ENCODE data around the gene TRIM31. TPM values are rescaled to one million over a fixed set of nuclear protein-coding genes. Genes with fewer than 3 reads are reported as not detected.
A peak's percentile ranks its signal among the peaks of the same experiment; 100 is the strongest.

TRIM31 gene
- total RNA-seq, 2 experiments from 2014 or later: not detected

- peak; percentile 72 for DNase-seq
- H3K27ac Mint-ChIP-seq: no peak overlapping the region
- ChIA-PET CTCF (interaction anchor here (0.6 to 6.3 kb wide), 20 partner anchors 8 to 448 kb away, joined by 3 to 186 read pairs (median 4); partner anchors contain the start of genes POLR1H, PPP1R11, TRIM15 and TRIM26), POLR2A (interaction anchor here (0.9 to 3.6 kb wide), 7 partner anchors 28 to 224 kb away, joined by 3 to 27 read pairs (median 5); partner anchors contain the start of genes POLR1H and PPP1R11)
- H3K9me3 Mint-ChIP-seq: no peaks in the 10 kb centered on the region
- H3K36me3 Mint-ChIP-seq (ENCODE audit: low read depth): no peaks in the 10 kb centered on the region
- H3K4me1 Mint-ChIP-seq: peaks cover 43% of the 10 kb centered on the region
- H3K4me3 Mint-ChIP-seq: peak overlapping the region; percentile 55
- H3K27me3 Mint-ChIP-seq: peaks cover 69% of the 10 kb centered on the region
These were observed 11.2 kb downstream of the TRIM31 start for GRCh38 chr6:30101444-30102413.

GRCh38 chr6:30100585-30101443, 12.1 kb downstream of the TRIM31 start:
- no peak overlapping the region for H3K27ac Mint-ChIP-seq
- no peaks in the 10 kb centered on the region for H3K9me3 Mint-ChIP-seq
- no peaks in the 10 kb centered on the region for H3K36me3 Mint-ChIP-seq (ENCODE audit: low read depth)
- H3K4me1 Mint-ChIP-seq: peaks cover 43% of the 10 kb centered on the region
- CTCF ChIA-PET: interaction anchor here (1.0 to 6.3 kb wide), 7 partner anchors 21 to 86 kb away, joined by 3 to 186 read pairs (median 6); partner anchors contain the start of gene PPP1R11
- peak; percentile 21 for DNase-seq
- POLR2A ChIA-PET: interaction anchor here (0.9 to 3.6 kb wide), 5 partner anchors 32 to 225 kb away, joined by 3 to 27 read pairs (median 5); partner anchors contain the start of genes POLR1H and PPP1R11
- peak overlapping the region; percentile 55 for H3K4me3 Mint-ChIP-seq
- peaks cover 75% of the 10 kb centered on the region for H3K27me3 Mint-ChIP-seq

GRCh38 chr6:30100154-30100553, 12.7 kb downstream of the TRIM31 start:
- Mint-ChIP-seq H3K4me1 (peaks cover 43% of the 10 kb centered on the region), H3K9me3 (no peaks in the 10 kb centered on the region), H3K27ac (no peak overlapping the region), H3K36me3 (ENCODE audit: low read depth) (no peaks in the 10 kb centered on the region), H3K4me3 (no peak overlapping the region), H3K27me3 (peaks cover 81% of the 10 kb centered on the region)
- no peak for DNase-seq
- ChIA-PET CTCF (no interaction called here), POLR2A (no interaction called here)

GRCh38 chr6:30097902-30098768, 14.8 kb downstream of the TRIM31 start:
- no peaks in the 10 kb centered on the region for H3K36me3 Mint-ChIP-seq (ENCODE audit: low read depth)

GRCh38 chr6:30096829-30097228, 16.1 kb downstream of the TRIM31 start:
- ChIA-PET CTCF (interaction anchor here (2.2 kb wide), 1 partner anchor 35 kb away, joined by 9 read pairs; no protein-coding TSS in a partner anchor), POLR2A (interaction anchor here (1.3 kb wide), 1 partner anchor 19 kb away, joined by 3 read pairs; no protein-coding TSS in a partner anchor)
- H3K27ac Mint-ChIP-seq: no peak overlapping the region
- no peak for DNase-seq
- peaks cover 26% of the 10 kb centered on the region for H3K4me1 Mint-ChIP-seq
- no peak overlapping the region for H3K4me3 Mint-ChIP-seq
- H3K27me3 Mint-ChIP-seq: peaks cover 87% of the 10 kb centered on the region
- no peaks in the 10 kb centered on the region for H3K9me3 Mint-ChIP-seq
- H3K36me3 Mint-ChIP-seq (ENCODE audit: low read depth): no peaks in the 10 kb centered on the region

More at GRCh38 chr6:30097902-30098768, 14.8 kb downstream of the TRIM31 start:
- no peaks in the 10 kb centered on the region for H3K9me3 Mint-ChIP-seq
- no peak for DNase-seq
- ChIA-PET CTCF (no interaction called here), POLR2A (interaction anchor here (0.7 kb wide), 1 partner anchor 700 kb away, joined by 3 read pairs; no protein-coding TSS in a partner anchor)
- no peak overlapping the region for H3K4me3 Mint-ChIP-seq
- H3K27ac Mint-ChIP-seq: no peak overlapping the region
- H3K27me3 Mint-ChIP-seq: peaks cover 80% of the 10 kb centered on the region
- H3K4me1 Mint-ChIP-seq: peaks cover 37% of the 10 kb centered on the region

GRCh38 chr6:30093951-30094661, 18.8 kb downstream of the TRIM31 start:
- H3K27ac Mint-ChIP-seq: no peak overlapping the region
- H3K36me3 Mint-ChIP-seq (ENCODE audit: low read depth): no peaks in the 10 kb centered on the region
- H3K27me3 Mint-ChIP-seq: peaks cover 83% of the 10 kb centered on the region
- ChIA-PET CTCF (interaction anchor here (1.0 to 2.5 kb wide), 2 partner anchors 9 to 11 kb away, joined by 3 to 15 read pairs; no protein-coding TSS in a partner anchor), POLR2A (interaction anchor here (0.6 kb wide), 1 partner anchor 10 kb away, joined by 3 read pairs; no protein-coding TSS in a partner anchor)
- no peak for DNase-seq
- H3K4me1 Mint-ChIP-seq: peaks cover 7% of the 10 kb centered on the region
- H3K4me3 Mint-ChIP-seq: no peak overlapping the region
- H3K9me3 Mint-ChIP-seq: no peaks in the 10 kb centered on the region

GRCh38 chr6:30092852-30093543, 19.9 kb downstream of the TRIM31 start:
- H3K4me3 Mint-ChIP-seq: no peak overlapping the region
- CTCF ChIA-PET: interaction anchor here (1.0 to 2.5 kb wide), 3 partner anchors 9 to 12 kb away, joined by 3 to 15 read pairs (median 5); no protein-coding TSS in a partner anchor
- no peak overlapping the region for H3K27ac Mint-ChIP-seq
- peaks cover 79% of the 10 kb centered on the region for H3K27me3 Mint-ChIP-seq
- peaks cover 3% of the 10 kb centered on the region for H3K4me1 Mint-ChIP-seq
- POLR2A ChIA-PET: no interaction called here
- H3K9me3 Mint-ChIP-seq: no peaks in the 10 kb centered on the region
- no peaks in the 10 kb centered on the region for H3K36me3 Mint-ChIP-seq (ENCODE audit: low read depth)
- DNase-seq: no peak

GRCh38 chr6:30091577-30092381, 21.1 kb downstream of the TRIM31 start:
- H3K4me3 Mint-ChIP-seq: no peak overlapping the region
- ChIA-PET CTCF (interaction anchor here (2.1 to 2.4 kb wide), 2 partner anchors 10 to 39 kb away, joined by 5 read pairs; no protein-coding TSS in a partner anchor), POLR2A (no interaction called here)
- no peak overlapping the region for H3K27ac Mint-ChIP-seq
- no peaks in the 10 kb centered on the region for H3K36me3 Mint-ChIP-seq (ENCODE audit: low read depth)
- H3K4me1 Mint-ChIP-seq: no peaks in the 10 kb centered on the region
- H3K9me3 Mint-ChIP-seq: no peaks in the 10 kb centered on the region
- peaks cover 76% of the 10 kb centered on the region for H3K27me3 Mint-ChIP-seq
- no peak for DNase-seq

- Mint-ChIP-seq H3K27ac (no peak overlapping the region), H3K9me3 (no peaks in the 10 kb centered on the region), H3K27me3 (peaks cover 57% of the 10 kb centered on the region), H3K4me1 (no peaks in the 10 kb centered on the region), H3K4me3 (no peak overlapping the region), H3K36me3 (ENCODE audit: low read depth) (no peaks in the 10 kb centered on the region)
- no peak for DNase-seq
- CTCF ChIA-PET: interaction anchor here (1.1 to 2.3 kb wide), 3 partner anchors 14 to 43 kb away, joined by 4 to 10 read pairs (median 4); no protein-coding TSS in a partner anchor
- POLR2A ChIA-PET: interaction anchor here (2.0 kb wide), 1 partner anchor 22 kb away, joined by 6 read pairs; no protein-coding TSS in a partner anchor
These were observed 25.0 kb downstream of the TRIM31 start for GRCh38 chr6:30087876-30088275.

GRCh38 chr6:30077218-30077617, 35.7 kb downstream of the TRIM31 start:
- ChIA-PET POLR2A (interaction anchor here (1.0 to 4.7 kb wide), 3 partner anchors 11 to 20 kb away, joined by 3 to 25 read pairs (median 13); partner anchors contain the start of genes POLR1H and PPP1R11), CTCF (interaction anchor here (1.6 to 2.3 kb wide), 4 partner anchors 17 to 57 kb away, joined by 4 to 18 read pairs (median 8); partner anchors contain the start of gene POLR1H)
- H3K27me3 Mint-ChIP-seq: peaks cover 71% of the 10 kb centered on the region
- peak; percentile 38 for DNase-seq
- peak overlapping the region; percentile 0 for H3K27ac Mint-ChIP-seq
- H3K36me3 Mint-ChIP-seq (ENCODE audit: low read depth): no peaks in the 10 kb centered on the region
- peaks cover 37% of the 10 kb centered on the region for H3K4me1 Mint-ChIP-seq
- H3K9me3 Mint-ChIP-seq: no peaks in the 10 kb centered on the region
- H3K4me3 Mint-ChIP-seq: no peak overlapping the region
